ENCODE data around the gene MPHOSPH9. TPM values are rescaled to one million over a fixed set of nuclear protein-coding genes. Genes with fewer than 3 reads are reported as not detected.
"Not testable (repeated sequence)": the region's sequence is repeated elsewhere in the genome, so short reads cannot be mapped to it uniquely, and the experiment has no call there.

Gene MPHOSPH9
- total RNA-seq, 1 experiment from 2014 or later: 40.4 TPM

DNA sequence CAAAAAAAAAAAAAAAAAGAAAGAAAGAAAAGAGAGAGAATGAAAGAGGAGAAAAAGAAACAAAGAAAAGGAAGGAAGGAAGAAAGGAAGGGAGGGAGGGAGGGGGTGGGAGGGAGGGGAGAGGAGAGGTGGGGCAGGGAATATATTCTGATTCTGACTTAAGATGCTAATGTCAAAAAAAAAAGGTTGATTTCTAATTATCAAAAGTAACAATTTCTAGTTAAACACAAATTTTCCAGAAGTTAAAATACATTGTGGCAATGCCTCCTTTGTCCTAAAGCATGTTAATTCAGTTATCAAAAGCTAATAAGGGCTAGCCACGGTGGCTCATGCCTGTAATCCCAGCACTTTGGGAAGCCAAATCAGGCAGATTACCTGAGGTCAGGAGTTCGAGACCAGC, 7.5 kb downstream of the MPHOSPH9 start:
- Mint-ChIP-seq H3K4me3 (ENCODE audit: unreplicated experiment) (no peak overlapping the region), H3K36me3 (ENCODE audit: insufficient read depth, unreplicated experiment) (peaks cover 44% of the 10 kb centered on the region), H3K27me3 (ENCODE audit: insufficient read depth, unreplicated experiment) (no peaks in the 10 kb centered on the region), H3K4me1 (ENCODE audit: insufficient read depth, unreplicated experiment) (peaks cover 8% of the 10 kb centered on the region), H3K9me3 (ENCODE audit: unreplicated experiment) (no peaks in the 10 kb centered on the region), H3K27ac (ENCODE audit: low read depth, unreplicated experiment) (peak overlapping the region; percentile 79)
- BruUV-seq (replicated peaks): no TSS peak
- ChIA-PET CTCF (interaction anchor here (0.6 to 1.7 kb wide), 2 partner anchors 13 to 33 kb away, joined by 3 to 5 read pairs; no protein-coding TSS in a partner anchor), POLR2A (interaction anchor here (0.7 kb wide), 1 partner anchor 630 kb away, joined by 3 read pairs; no protein-coding TSS in a partner anchor)
- DNase-seq (ENCODE audit: unreplicated experiment): no peak
- intact Hi-C loops (cut with micrococcal nuclease): no loop called here
- TF ChIP-seq, protein P1, sequence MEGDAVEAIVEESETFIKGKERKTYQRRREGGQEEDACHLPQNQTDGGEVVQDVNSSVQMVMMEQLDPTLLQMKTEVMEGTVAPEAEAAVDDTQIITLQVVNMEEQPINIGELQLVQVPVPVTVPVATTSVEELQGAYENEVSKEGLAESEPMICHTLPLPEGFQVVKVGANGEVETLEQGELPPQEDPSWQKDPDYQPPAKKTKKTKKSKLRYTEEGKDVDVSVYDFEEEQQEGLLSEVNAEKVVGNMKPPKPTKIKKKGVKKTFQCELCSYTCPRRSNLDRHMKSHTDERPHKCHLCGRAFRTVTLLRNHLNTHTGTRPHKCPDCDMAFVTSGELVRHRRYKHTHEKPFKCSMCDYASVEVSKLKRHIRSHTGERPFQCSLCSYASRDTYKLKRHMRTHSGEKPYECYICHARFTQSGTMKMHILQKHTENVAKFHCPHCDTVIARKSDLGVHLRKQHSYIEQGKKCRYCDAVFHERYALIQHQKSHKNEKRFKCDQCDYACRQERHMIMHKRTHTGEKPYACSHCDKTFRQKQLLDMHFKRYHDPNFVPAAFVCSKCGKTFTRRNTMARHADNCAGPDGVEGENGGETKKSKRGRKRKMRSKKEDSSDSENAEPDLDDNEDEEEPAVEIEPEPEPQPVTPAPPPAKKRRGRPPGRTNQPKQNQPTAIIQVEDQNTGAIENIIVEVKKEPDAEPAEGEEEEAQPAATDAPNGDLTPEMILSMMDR (IDR thresholded peaks at IDR 0.05; ENCODE audit: unreplicated experiment): no peak

DNA sequence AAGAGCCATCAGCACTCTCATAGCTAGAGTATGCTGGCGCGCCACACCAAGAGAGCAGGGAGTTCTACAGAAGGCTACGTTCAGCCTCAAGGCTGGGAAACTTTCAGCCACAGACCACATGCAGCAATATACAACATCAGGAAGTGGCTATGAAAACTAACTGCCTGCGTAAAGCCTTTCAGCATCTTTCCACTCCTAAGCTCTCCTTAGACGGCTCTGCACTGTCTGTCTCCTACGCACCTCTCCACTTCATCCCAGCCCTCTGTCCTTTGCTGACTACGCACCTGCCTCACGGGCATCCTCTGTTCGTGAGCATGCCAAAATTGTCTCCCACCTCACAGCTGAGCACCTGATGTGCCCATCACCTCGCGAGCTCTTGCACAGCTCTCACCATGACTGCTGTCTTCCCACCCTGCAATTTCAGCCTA, 9.7 kb downstream of the MPHOSPH9 start:
- intact Hi-C loops (cut with micrococcal nuclease): no loop called here
- Mint-ChIP-seq H3K27ac (ENCODE audit: low read depth, unreplicated experiment) (no peak overlapping the region), H3K27me3 (ENCODE audit: insufficient read depth, unreplicated experiment) (no peaks in the 10 kb centered on the region), H3K4me1 (ENCODE audit: insufficient read depth, unreplicated experiment) (no peaks in the 10 kb centered on the region), H3K9me3 (ENCODE audit: unreplicated experiment) (no peaks in the 10 kb centered on the region), H3K4me3 (ENCODE audit: unreplicated experiment) (no peak overlapping the region), H3K36me3 (ENCODE audit: insufficient read depth, unreplicated experiment) (peaks cover 60% of the 10 kb centered on the region)
- CTCF ChIA-PET: interaction anchor here (1.0 to 1.6 kb wide), 2 partner anchors 10 to 15 kb away, joined by 3 to 8 read pairs; no protein-coding TSS in a partner anchor
- POLR2A ChIA-PET: interaction anchor here (0.6 to 5.7 kb wide), 2 partner anchors 10 to 230 kb away, joined by 4 to 48 read pairs; partner anchors contain the start of genes MPHOSPH9 and MTRFR
- no peak for DNase-seq (ENCODE audit: unreplicated experiment)
- TF ChIP-seq, protein P1 (IDR thresholded peaks at IDR 0.05; ENCODE audit: unreplicated experiment): no peak
- BruUV-seq (replicated peaks): no TSS peak

DNA sequence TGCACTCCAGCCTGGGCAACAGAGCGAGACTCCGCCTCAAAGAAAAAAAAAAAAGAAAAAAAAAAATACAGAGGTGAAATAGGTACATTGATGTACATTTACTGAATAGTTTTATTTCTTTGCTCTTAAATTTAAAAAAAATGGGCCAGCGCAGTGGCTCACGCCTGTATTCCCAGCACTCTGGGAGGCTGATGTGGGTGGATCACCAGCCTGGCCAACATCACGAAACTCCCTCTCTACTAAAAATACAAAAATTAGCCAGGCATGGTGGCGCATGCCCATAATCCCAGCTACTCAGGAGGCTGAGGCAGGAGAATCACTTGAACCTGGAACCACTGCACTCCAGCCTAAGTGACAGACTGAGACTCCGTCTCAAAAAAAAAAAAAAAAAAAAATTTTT, 25.1 kb downstream of the MPHOSPH9 start:
- DNase-seq (ENCODE audit: unreplicated experiment); intact Hi-C loops (cut with micrococcal nuclease); H3K9me3 Mint-ChIP-seq (ENCODE audit: unreplicated experiment); H3K4me3 Mint-ChIP-seq (ENCODE audit: unreplicated experiment); H3K27ac Mint-ChIP-seq (ENCODE audit: low read depth, unreplicated experiment); H3K4me1 Mint-ChIP-seq (ENCODE audit: insufficient read depth, unreplicated experiment); H3K27me3 Mint-ChIP-seq (ENCODE audit: insufficient read depth, unreplicated experiment); POLR2A ChIA-PET; BruUV-seq (replicated peaks): not testable (repeated sequence)
- CTCF ChIA-PET: interaction anchor here (0.6 to 0.7 kb wide), 2 partner anchors 25 to 328 kb away, joined by 3 to 5 read pairs; partner anchors contain the start of gene MPHOSPH9
- peaks cover 76% of the 10 kb centered on the region for H3K36me3 Mint-ChIP-seq (ENCODE audit: insufficient read depth, unreplicated experiment)

DNA sequence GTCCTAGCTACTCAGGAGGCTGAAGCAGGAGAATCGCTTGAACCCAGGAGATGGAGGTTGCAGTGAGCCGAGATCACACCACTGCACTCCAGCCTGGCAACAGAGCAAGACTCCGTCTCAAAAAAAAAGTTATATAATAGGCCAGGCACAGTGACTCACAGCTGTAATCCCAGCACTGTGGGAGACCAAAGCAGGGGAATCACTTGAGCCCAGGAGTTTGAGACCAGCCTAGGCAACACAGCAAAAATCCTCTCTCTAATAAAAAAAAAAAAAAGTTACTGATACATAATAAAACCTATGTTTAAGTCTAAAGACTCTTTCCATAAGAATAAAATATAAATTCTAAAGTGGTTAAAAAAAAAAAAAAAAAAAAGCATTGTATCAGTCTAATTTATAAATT, 26.1 kb downstream of the MPHOSPH9 start:
- CTCF ChIA-PET: interaction anchor here (0.6 kb wide), 1 partner anchor 532 kb away, joined by 3 read pairs; no protein-coding TSS in a partner anchor
- intact Hi-C loops (cut with micrococcal nuclease); BruUV-seq (replicated peaks); DNase-seq (ENCODE audit: unreplicated experiment); H3K4me3 Mint-ChIP-seq (ENCODE audit: unreplicated experiment); POLR2A ChIA-PET; H3K27ac Mint-ChIP-seq (ENCODE audit: low read depth, unreplicated experiment); H3K9me3 Mint-ChIP-seq (ENCODE audit: unreplicated experiment); H3K4me1 Mint-ChIP-seq (ENCODE audit: insufficient read depth, unreplicated experiment); H3K27me3 Mint-ChIP-seq (ENCODE audit: insufficient read depth, unreplicated experiment): not testable (repeated sequence)
- H3K36me3 Mint-ChIP-seq (ENCODE audit: insufficient read depth, unreplicated experiment): peaks cover 79% of the 10 kb centered on the region

DNA sequence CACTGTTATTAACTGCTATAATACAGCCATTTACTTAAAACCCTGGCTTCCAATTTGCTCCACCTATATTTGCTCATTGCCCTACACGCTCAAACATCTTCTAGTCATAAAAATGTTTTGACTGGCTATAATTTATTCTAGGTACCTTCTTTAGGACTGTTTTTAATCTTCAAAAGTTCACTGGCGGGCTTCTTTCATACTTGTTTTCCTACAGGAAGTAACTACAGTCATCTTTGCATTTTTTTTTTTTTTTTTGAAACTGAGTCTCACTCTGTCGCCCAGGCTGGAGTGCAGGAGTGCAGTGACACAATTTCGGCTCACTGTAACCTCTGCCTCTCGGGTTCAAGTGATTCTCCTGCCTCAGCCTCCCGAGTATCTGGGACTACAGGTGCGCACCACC, 32.5 kb downstream of the MPHOSPH9 start:
- H3K27ac Mint-ChIP-seq (ENCODE audit: low read depth, unreplicated experiment): no peak overlapping the region
- no peaks in the 10 kb centered on the region for H3K9me3 Mint-ChIP-seq (ENCODE audit: unreplicated experiment)
- no peaks in the 10 kb centered on the region for H3K4me1 Mint-ChIP-seq (ENCODE audit: insufficient read depth, unreplicated experiment)
- DNase-seq (ENCODE audit: unreplicated experiment): no peak
- TF ChIP-seq, protein P1 (IDR thresholded peaks at IDR 0.05; ENCODE audit: unreplicated experiment): no peak
- no peaks in the 10 kb centered on the region for H3K27me3 Mint-ChIP-seq (ENCODE audit: insufficient read depth, unreplicated experiment)
- no peak overlapping the region for H3K4me3 Mint-ChIP-seq (ENCODE audit: unreplicated experiment)
- POLR2A ChIA-PET: interaction anchor here (1.2 kb wide), 1 partner anchor 32 kb away, joined by 4 read pairs; the partner anchor contains the start of gene MPHOSPH9
- H3K36me3 Mint-ChIP-seq (ENCODE audit: insufficient read depth, unreplicated experiment): peaks cover 73% of the 10 kb centered on the region
- no TSS peak for BruUV-seq (replicated peaks)
- intact Hi-C loops (cut with micrococcal nuclease): no loop called here
- CTCF ChIA-PET: interaction anchor here (0.9 kb wide), 1 partner anchor 37 kb away, joined by 4 read pairs; no protein-coding TSS in a partner anchor

Measured in MCF 10A (cell line).